Motor neuron (in vitro differentiated cells): ENCODE results near the gene FAM131B. TPM values are rescaled to one million over a fixed set of nuclear protein-coding genes. Genes with fewer than 3 reads are reported as not detected.

Source experiments
- ATAC-seq, 8 experiments: fragments of 200-7000 bp; cut with Tn5 transposase; replicated peaks in 6 of 8; 2 replicates each; pipeline ENCODE4 v1.8.0; 2021; ENCODE audit warnings: mild to moderate bottlenecking in 8 of 8, moderate library complexity in 8 of 8
- H3K27ac ChIP-seq, 2 donors: fragments of 250-450 bp; sonication (Bioruptor Pico); 2 replicates each; pipeline ENCODE4 v1.9.0; 2021; ENCODE audit warnings: antibody characterized with exemption in 2 of 2, mild to moderate bottlenecking in 2 of 2, moderate library complexity in 1 of 2
- H3K4me1 ChIP-seq, 2 donors: fragments of 250-450 bp; sonication (Bioruptor Pico); replicated peaks in 1 of 2; 2 replicates each; pipeline ENCODE4 v1.6.1; 2021; ENCODE audit warnings: antibody characterized with exemption in 2 of 2, mild to moderate bottlenecking in 2 of 2, moderate library complexity in 1 of 2
- H3K4me3 ChIP-seq, 5 donors: fragments of 250-450 bp; sonication (Bioruptor Pico); 2 replicates each; pipeline ENCODE4 v1.9.0; 2021; ENCODE audit warnings: antibody characterized with exemption in 5 of 5, mild to moderate bottlenecking in 5 of 5, moderate library complexity in 4 of 5
- WGBS, 10 experiments: fragments of 450-650 bp; shearing (Covaris generic); methylation state at CpG; one replicate each; pipeline ENCODE4 v1.0.0; 2022; 5-methylcytosine and 5-hydroxymethylcytosine counted together
- in situ Hi-C, 9 experiments: fragments of 400-800 bp; cut with MboI; loops; one replicate each; pipeline ENCODE4 v1.15.0; 2021; ENCODE audit warnings: low sequenced_read_pairs in 9 of 9, low pct_unique_long_range_greater_than_20kb in 2 of 9; ENCODE audit not compliant: unreplicated experiment in 9 of 9
- total RNA-seq, 8 experiments: library from RNA; unstranded; fragments of 300-600 nt; gene quantifications; 2 replicates each; pipeline versions ENCODE4 v1.2.3 to v1.2.4, GENCODE V29; 2022

Gene FAM131B
- total RNA-seq, 8 experiments from 2014 or later = 0.22 to 49.1 (median 34.2) TPM

DNA sequence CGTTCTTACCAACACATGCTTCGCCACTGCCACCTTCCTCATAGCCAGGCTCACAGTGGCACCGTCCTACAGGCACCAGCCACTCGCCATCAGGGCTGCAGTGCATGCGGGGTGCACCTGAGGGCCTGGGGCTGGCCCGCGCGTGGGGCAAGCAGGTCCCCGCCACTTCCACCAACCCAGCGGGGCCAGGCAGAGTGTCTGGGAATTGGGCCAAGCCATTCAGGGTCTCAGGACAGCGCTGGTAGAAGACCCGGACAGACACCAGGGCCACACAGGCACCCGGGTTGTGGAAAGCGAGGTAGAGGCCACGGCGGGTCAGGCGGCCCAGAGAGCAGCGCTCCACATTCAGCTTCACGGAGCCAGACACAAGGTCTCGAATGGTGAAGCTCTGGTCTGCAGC lies 37.1 kb upstream of the FAM131B start:
- Histone ChIP-seq H3K27ac (no peak overlapping the region), H3K4me3 (no peak overlapping the region), H3K4me1 (peaks cover 1 to 11% of the 10 kb centered on the region in 2 donors)
- WGBS, 10 experiments = 88 to 100% (median 95%) methylated on average over 2 to 16 of the region's 20 CpGs; no CpG with 5 or more reads in 6 of the 10 experiments
- ATAC-seq = no peak
- in situ Hi-C loops = loop anchor here in 3 of 9 experiments (25.0 kb wide), 2 partner anchors 112 to 162 kb away; partner anchors contain the start of genes CASP2 (in 1 of the 3) and TMEM139 (in 1 of the 3)

DNA sequence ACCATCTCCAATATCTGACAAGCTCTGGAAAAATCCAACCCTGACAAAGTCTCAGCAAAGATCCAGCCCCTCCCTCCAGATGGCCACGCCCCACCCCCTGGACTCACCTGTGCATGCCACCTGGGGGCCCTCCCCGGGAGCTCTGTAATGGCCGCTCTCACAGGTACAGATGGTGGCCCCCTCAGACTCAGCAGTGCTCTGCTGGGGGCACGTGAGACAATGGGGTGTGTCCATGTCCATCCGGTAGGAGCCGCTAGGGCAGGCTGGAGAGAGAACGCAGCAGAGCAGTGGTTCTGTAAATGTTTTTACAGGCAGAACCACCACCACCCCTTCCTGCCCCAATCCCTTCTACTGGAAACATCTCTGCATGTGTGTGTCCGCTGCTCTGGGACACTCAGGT lies 36.6 kb upstream of the FAM131B start:
- H3K4me3 ChIP-seq = no peak overlapping the region
- in situ Hi-C loops = loop anchor here in 1 of 9 experiments (25.0 kb wide), 1 partner anchor 112 kb away; the partner anchor contains the start of genes CASP2 and TMEM139
- 91% methylated on average over 4 of the region's 8 CpGs; no CpG with 5 or more reads in 9 of the 10 experiments for WGBS, 10 experiments
- H3K27ac ChIP-seq = no peak overlapping the region
- no peak for ATAC-seq
- peaks cover 0 to 11% of the 10 kb centered on the region in 2 donors for H3K4me1 ChIP-seq

DNA sequence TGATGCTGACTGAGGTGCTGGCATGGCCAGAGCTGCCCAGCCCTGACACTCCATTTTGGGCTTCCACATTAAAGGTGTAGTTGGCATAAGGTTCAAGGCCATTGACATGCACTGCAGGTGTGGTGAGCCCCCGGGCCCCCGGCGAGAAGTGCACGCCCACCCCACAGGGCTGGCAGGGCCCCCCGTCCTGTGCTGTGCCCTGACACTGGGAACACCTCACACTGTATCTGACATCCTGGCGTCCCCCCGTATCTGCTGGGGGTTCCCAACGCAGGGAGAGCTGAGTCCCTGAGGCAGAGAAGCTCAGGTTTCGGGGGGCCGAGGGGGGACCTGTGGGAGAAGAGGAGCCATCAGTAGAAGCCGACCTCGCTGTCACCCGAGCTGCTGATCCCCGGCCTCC lies 36.1 kb upstream of the FAM131B start:
- no peak for ATAC-seq
- in situ Hi-C loops = loop anchor here in 1 of 9 experiments (25.0 kb wide), 1 partner anchor 111 kb away; the partner anchor contains the start of genes CASP2 and TMEM139

DNA sequence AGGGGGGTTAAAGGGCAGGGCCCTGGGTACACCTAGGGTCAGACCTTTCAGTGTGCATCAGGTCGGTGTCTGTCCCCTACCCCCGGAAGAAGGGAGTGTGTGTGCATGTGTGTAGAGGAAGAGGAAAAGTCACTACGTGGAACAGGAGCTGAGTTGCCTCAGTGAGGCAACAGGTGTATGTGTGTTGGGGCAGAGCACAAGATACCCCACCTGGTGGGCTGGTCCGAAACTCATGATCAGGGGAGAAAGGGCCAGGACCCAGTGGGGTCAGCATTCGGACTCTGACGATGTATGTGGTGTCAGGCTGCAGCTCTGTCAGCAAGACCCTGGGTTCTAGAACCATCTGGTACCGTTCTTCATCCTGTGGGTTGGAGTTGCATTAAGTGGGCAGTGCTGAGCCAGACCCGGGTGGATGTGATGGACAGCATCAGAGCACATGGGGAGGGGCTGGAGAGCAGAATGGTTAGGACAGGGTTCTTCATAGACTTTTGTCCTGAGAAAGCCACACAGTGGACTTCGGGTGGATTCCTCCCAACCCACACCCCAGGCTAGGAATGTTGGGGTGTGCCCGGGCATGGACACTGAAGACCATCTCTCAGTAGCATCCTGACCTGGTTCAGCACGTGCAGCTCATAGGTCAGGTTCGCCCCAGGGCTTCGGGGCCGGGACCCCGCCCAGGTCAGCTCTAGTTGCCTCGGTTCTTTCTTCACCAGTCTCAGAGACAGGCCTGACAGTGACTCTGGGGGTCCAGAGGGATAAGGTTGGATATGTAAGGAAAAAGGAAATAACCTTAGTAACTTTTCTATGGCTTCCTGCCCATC lies 35.4 kb upstream of the FAM131B start:
- WGBS, 10 experiments = 86 to 100% (median 89%) methylated on average over 1 to 4 of the region's 16 CpGs; no CpG with 5 or more reads in 6 of the 10 experiments
- Histone ChIP-seq H3K4me1 (peaks cover 0 to 11% of the 10 kb centered on the region in 2 donors), H3K27ac (no peak overlapping the region), H3K4me3 (no peak overlapping the region)
- no peak for ATAC-seq
- in situ Hi-C loops = loop anchor here in 1 of 9 experiments (25.0 kb wide), 1 partner anchor 111 kb away; the partner anchor contains the start of genes CASP2 and TMEM139

More for the DNA sequence above, 36.1 kb upstream of the FAM131B start:
- no peak overlapping the region for H3K4me3 ChIP-seq
- WGBS, 10 experiments = 89% methylated on average over 3 of the region's 14 CpGs; no CpG with 5 or more reads in 9 of the 10 experiments
- H3K27ac ChIP-seq = no peak overlapping the region
- peaks cover 0 to 11% of the 10 kb centered on the region in 2 donors for H3K4me1 ChIP-seq

DNA sequence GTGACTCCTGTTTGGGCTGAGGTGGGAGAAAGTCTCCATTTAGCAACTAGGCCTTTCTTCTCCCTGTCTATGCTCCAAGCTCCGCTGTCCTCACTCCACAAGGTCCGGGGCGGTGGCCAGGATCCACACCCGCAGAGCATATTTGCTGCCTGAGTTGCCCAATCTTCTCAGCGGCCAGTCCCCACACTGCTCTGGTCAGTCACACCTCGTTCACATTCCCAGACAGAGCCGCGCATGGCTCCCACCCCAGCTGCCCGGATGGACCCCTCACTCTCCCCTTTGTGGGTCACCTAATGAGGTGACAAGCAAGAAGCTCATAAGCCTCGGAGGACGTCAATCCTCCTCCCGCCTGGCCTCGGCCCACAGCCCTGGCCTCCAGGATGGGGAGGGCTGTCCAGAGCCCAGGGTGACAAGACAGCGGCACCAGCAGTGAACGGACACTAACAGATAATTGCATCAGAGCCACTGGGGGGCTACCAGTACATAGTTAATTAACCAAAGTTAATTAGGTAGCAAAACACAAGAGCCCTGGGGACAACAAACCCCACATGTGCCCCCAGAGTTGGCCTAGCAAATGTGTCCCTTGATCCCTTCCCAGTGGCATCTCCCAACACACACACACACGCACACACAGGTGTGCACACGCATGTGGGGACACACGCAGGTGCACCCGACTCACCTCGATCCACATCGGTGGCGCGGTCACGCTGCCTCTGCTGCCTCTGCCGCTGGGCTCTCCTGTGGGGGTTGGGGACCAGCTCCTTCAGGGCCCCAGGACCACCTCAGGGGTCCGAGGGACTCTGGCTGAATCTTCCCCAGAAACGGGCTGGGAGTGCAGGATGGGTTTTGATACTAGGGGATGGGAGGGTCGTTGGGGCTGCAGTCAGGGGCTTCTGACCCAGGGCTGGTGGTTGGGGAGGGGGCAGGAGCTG lies 34.4 kb upstream of the FAM131B start:
- no peak overlapping the region for H3K27ac ChIP-seq
- WGBS, 10 experiments = 0 to 100% (median 67%) methylated on average over 1 to 7 of the region's 28 CpGs; no CpG with 5 or more reads in 6 of the 10 experiments
- peak in 3 of 8 experiments; percentile 4 to 64 (median 10) for ATAC-seq
- peaks cover 0 to 11% of the 10 kb centered on the region in 2 donors for H3K4me1 ChIP-seq
- in situ Hi-C loops = loop anchor here in 1 of 9 experiments (25.0 kb wide), 1 partner anchor 110 kb away; the partner anchor contains the start of genes CASP2 and TMEM139
- H3K4me3 ChIP-seq = no peak overlapping the region

DNA sequence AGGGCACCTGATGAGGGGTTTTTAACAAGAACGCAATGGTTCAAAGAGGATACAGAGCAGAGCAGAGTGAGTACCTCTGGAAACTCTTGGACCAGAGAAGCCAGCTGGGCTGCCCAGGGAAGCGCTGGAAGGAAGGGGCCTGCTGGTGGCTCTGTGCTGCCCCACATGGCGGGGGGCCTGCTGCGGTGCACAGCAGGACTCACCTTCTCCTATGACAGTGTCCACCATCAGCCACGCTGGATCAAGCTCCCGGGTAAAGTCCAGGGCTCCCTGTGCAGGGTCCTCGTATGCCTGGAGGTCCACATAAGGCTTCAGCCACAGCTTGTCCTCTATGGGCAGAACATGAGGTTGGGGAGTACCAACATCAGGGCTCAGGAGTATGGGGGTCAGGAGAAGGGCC lies 33.7 kb upstream of the FAM131B start:
- peaks cover 0 to 11% of the 10 kb centered on the region in 2 donors for H3K4me1 ChIP-seq
- no peak overlapping the region for H3K27ac ChIP-seq
- 80 to 100% (median 88%) methylated on average over 1 to 3 of the region's 7 CpGs; no CpG with 5 or more reads in 6 of the 10 experiments for WGBS, 10 experiments
- peak in 1 of 8 experiments; percentile 5 for ATAC-seq
- in situ Hi-C loops = loop anchor here in 1 of 9 experiments (25.0 kb wide), 1 partner anchor 109 kb away; the partner anchor contains the start of genes CASP2 and TMEM139
- H3K4me3 ChIP-seq = no peak overlapping the region

DNA sequence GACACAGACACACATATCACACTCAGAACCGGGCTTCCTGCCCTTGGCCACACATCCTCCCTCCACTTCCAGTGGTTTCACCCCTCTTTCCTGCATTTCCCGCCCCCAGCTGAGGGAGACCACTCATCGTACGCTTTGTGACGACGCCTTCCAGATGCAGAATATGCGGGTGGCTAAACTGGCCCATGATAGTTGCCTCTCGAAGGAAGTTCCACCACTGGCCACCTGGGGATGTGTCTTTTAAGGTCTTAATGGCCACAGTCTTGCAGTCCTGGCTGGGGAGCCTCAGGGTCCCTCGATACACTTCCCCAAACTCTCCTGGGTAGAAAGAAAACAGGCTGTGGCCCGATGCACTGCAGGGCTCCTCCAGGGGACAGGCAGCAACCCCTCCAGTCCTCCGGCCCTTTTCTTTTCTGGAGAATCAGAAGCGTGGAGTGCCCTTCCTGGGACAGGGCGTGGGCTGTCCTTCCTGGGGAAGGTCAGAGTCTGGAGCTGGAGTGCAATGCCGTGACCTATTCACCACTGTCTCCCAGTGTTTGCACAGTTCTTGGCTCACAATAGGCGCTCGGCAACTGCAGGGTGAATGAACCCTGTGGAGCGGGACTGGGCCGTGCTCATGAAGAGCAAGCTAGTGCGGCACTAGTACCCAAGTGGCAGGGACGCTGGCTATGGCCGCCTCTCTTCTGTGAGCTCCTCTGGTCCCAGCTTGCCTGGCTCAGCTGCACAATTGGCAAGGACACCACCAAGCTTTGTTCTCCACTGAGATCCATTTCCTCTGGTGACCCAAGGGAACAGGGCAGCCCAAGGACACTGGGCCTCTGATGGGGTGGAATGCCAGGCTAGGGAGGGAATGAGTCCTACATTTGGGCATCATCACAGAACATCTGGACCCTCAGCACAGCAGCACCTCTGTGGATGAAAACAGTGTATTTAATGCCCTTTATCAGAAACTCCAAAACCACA lies 33.0 kb upstream of the FAM131B start:
- Histone ChIP-seq H3K27ac (no peak overlapping the region), H3K4me1 (peaks cover 0 to 11% of the 10 kb centered on the region in 2 donors), H3K4me3 (no peak overlapping the region)
- 22 to 92% (median 81%) methylated on average over 2 to 9 of the region's 21 CpGs; no CpG with 5 or more reads in 2 of the 10 experiments for WGBS, 10 experiments
- in situ Hi-C loops = loop anchor here in 1 of 9 experiments (25.0 kb wide), 1 partner anchor 108 kb away; the partner anchor contains the start of genes CASP2 and TMEM139
- peak in 7 of 8 experiments; percentile 3 to 88 (median 24) for ATAC-seq

DNA sequence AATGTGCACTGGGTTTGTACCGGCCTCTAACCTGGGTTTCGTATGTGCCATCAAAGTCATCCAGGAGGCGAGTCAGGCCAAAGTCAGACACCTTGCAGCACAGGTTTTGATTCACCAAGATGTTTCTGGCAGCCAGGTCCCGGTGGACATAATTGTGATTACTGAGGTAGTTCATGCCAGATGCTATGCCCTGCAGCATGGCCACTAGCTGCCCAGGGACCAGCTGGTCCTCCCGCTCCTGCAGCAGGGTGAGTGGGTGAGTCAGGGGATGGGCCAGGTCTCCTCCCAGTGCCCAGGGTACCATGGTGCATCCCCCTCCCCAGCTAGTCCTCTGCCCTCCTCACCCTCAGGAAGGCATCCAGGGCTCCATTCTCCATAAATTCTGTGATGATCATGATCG lies 32.3 kb upstream of the FAM131B start:
- in situ Hi-C loops = loop anchor here in 1 of 9 experiments (25.0 kb wide), 1 partner anchor 107 kb away; the partner anchor contains the start of genes CASP2 and TMEM139
- H3K4me3 ChIP-seq = no peak overlapping the region
- peaks cover 0 to 11% of the 10 kb centered on the region in 2 donors for H3K4me1 ChIP-seq
- H3K27ac ChIP-seq = no peak overlapping the region
- 17 to 100% (median 100%) methylated on average over 1 to 4 of the region's 6 CpGs; no CpG with 5 or more reads in 4 of the 10 experiments for WGBS, 10 experiments
- peak in 2 of 8 experiments; percentile 1 for ATAC-seq

DNA sequence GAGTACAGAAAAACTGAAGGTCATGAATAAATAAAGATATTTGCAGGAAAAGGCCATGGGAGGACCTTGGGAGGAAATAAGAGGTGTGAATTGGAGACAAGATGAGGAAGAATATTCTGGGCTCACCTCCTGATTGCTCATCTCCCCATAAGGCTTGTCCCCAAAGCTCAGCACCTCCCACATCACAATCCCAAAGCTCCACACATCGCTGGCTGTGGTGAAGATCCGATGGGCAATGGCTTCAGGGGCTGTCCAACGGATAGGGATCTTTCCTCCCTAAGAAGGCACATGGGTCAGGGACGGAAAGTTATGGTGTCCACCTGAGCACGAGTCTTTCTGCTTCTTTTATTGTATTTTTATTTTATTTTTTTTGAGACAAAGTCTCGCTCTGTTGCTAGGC lies 31.6 kb upstream of the FAM131B start:
- in situ Hi-C loops = loop anchor here in 1 of 9 experiments (25.0 kb wide), 1 partner anchor 107 kb away; the partner anchor contains the start of genes CASP2 and TMEM139
- no peak for ATAC-seq
- 93 to 100% (median 100%) methylated on average over 1 to 3 of the region's 6 CpGs; no CpG with 5 or more reads in 6 of the 10 experiments for WGBS, 10 experiments
- H3K4me1 ChIP-seq = peaks cover 0 to 11% of the 10 kb centered on the region in 2 donors
- no peak overlapping the region for H3K4me3 ChIP-seq
- H3K27ac ChIP-seq = no peak overlapping the region

DNA sequence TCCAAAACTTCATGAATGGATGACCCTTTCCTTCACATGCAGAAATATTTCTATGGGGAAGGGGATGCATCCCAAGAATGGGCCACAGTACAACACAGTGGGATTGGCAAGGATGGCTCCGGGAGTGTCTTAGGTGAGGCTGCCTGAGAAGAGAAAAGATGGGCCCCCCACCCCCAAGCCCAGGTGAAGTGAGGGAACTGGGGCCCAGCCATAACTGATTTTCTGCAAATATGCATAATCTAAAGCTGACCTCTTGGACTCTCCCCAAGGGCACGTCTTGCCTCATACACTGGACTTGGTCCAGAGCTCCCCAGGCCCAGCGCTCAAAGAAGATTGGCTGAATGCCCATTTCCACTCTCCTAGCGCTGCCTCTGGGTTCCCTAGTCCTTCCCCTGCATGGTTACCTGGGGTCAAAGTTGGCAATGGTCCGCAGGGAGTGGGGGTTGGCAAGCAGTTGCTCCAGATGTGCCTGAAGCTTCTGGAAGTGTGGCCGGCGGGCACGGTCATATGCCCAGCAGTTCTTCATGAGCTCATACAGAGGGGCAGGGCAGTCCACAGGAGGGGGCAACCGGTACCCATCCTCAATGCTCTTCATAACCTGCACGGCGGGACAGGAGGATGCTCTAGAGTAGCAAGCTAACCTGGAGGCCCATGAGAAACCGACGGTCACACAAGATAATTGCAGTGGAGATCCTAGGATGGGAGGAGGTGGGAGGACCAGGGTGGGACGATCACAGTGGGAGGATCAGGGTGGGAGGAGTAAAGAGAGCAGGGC lies 30.9 kb upstream of the FAM131B start:
- Histone ChIP-seq H3K4me1 (peaks cover 0 to 11% of the 10 kb centered on the region in 2 donors), H3K27ac (no peak overlapping the region), H3K4me3 (no peak overlapping the region)
- in situ Hi-C loops = loop anchor here in 1 of 9 experiments (25.0 kb wide), 1 partner anchor 106 kb away; the partner anchor contains the start of genes CASP2 and TMEM139
- ATAC-seq = peak in 1 of 8 experiments; percentile 0
- 100% methylated on average over 1 to 7 of the region's 14 CpGs; no CpG with 5 or more reads in 6 of the 10 experiments for WGBS, 10 experiments
